ENCODE results near the gene LARGE1.
"Not testable (repeated sequence)": the region's sequence is repeated elsewhere in the genome, so short reads cannot be mapped to it uniquely, and the experiment has no call there.

Gene LARGE1

GRCh38 chr22:33461698-33462434, 458.4 kb downstream of the LARGE1 start:
- no peak for DNase-seq

GRCh38 chr22:33461245-33461644, 459.0 kb downstream of the LARGE1 start:
- not testable (repeated sequence) for DNase-seq

GRCh38 chr22:33459137-33459536, 461.1 kb downstream of the LARGE1 start:
- DNase-seq = no peak

- DNase-seq = no peak
Observed at GRCh38 chr22:33456511-33456910, 463.8 kb downstream of the LARGE1 start.

GRCh38 chr22:33455036-33455435, 465.2 kb downstream of the LARGE1 start:
- no peak for DNase-seq

- DNase-seq = peak; percentile 15
Observed at GRCh38 chr22:33451866-33452469, 468.3 kb downstream of the LARGE1 start.

GRCh38 chr22:33450756-33451155, 469.5 kb downstream of the LARGE1 start:
- DNase-seq = no peak

- DNase-seq = no peak
Observed at GRCh38 chr22:33447733-33448132, 472.5 kb downstream of the LARGE1 start.

GRCh38 chr22:33443683-33444082, 476.6 kb downstream of the LARGE1 start:
- DNase-seq = no peak

- no peak for DNase-seq
Observed at GRCh38 chr22:33440756-33441155, 479.5 kb downstream of the LARGE1 start.

- DNase-seq = no peak
Observed at GRCh38 chr22:33438273-33438672, 482.0 kb downstream of the LARGE1 start.

- DNase-seq = no peak
Observed at GRCh38 chr22:33431300-33431699, 489.0 kb downstream of the LARGE1 start.

- no peak for DNase-seq
Observed at GRCh38 chr22:33429281-33429680, 491.0 kb downstream of the LARGE1 start.

GRCh38 chr22:33427461-33427860, 492.8 kb downstream of the LARGE1 start:
- DNase-seq = no peak

GRCh38 chr22:33426451-33426850, 493.8 kb downstream of the LARGE1 start:
- no peak for DNase-seq

- DNase-seq = no peak
Observed at GRCh38 chr22:33421859-33422258, 498.4 kb downstream of the LARGE1 start.

- DNase-seq = no peak
Observed at GRCh38 chr22:33418484-33418883, 501.8 kb downstream of the LARGE1 start.

GRCh38 chr22:33415401-33415800, 504.9 kb downstream of the LARGE1 start:
- DNase-seq = no peak

GRCh38 chr22:33409079-33409478, 511.2 kb downstream of the LARGE1 start:
- DNase-seq = no peak

- DNase-seq = no peak
Observed at GRCh38 chr22:33405194-33405593, 515.1 kb downstream of the LARGE1 start.

GRCh38 chr22:33404723-33405122, 515.6 kb downstream of the LARGE1 start:
- no peak for DNase-seq

- DNase-seq = no peak
Observed at GRCh38 chr22:33402325-33402724, 518.0 kb downstream of the LARGE1 start.

- no peak for DNase-seq
Observed at GRCh38 chr22:33401291-33401690, 519.0 kb downstream of the LARGE1 start.

GRCh38 chr22:33400891-33401290, 519.4 kb downstream of the LARGE1 start:
- DNase-seq = no peak
